Central memory CD4-positive, alpha-beta T cell (primary cell): ENCODE results near the gene SLC4A5.
"Not testable (repeated sequence)": the region's sequence is repeated elsewhere in the genome, so short reads cannot be mapped to it uniquely, and the experiment has no call there.

Experiments
- DNase-seq: peaks from one replicate; pipeline ENCODE4 v3.0.0; 2022

SLC4A5 gene

GRCh38 chr2:74226648-74227213 lies 116.5 kb downstream of the SLC4A5 start:
- no peak for DNase-seq

GRCh38 chr2:74225698-74226459 lies 117.3 kb downstream of the SLC4A5 start:
- DNase-seq = no peak

GRCh38 chr2:74223941-74224770 lies 119.1 kb downstream of the SLC4A5 start:
- no peak for DNase-seq

GRCh38 chr2:74222300-74222650 lies 120.9 kb downstream of the SLC4A5 start:
- no peak for DNase-seq

- DNase-seq = no peak
Observed at GRCh38 chr2:74221604-74222299, 121.5 kb downstream of the SLC4A5 start.

GRCh38 chr2:74221091-74221490 lies 122.1 kb downstream of the SLC4A5 start:
- DNase-seq = no peak

GRCh38 chr2:74219846-74220486 lies 123.2 kb downstream of the SLC4A5 start:
- no peak for DNase-seq

GRCh38 chr2:74216642-74217041 lies 126.6 kb downstream of the SLC4A5 start:
- DNase-seq = no peak

GRCh38 chr2:74215771-74216170 lies 127.4 kb downstream of the SLC4A5 start:
- not testable (repeated sequence) for DNase-seq

GRCh38 chr2:74212702-74213410 lies 130.4 kb downstream of the SLC4A5 start:
- DNase-seq = no peak

- peak; percentile 46 for DNase-seq
Observed at GRCh38 chr2:74206180-74206688, 137.0 kb downstream of the SLC4A5 start.

- peak; percentile 6 for DNase-seq
Observed at GRCh38 chr2:74205596-74205995, 137.6 kb downstream of the SLC4A5 start.

- no peak for DNase-seq
Observed at GRCh38 chr2:74205113-74205512, 138.1 kb downstream of the SLC4A5 start.

- DNase-seq = no peak
Observed at GRCh38 chr2:74204436-74204835, 138.8 kb downstream of the SLC4A5 start.

GRCh38 chr2:74201596-74201995 lies 141.6 kb downstream of the SLC4A5 start:
- DNase-seq = no peak

GRCh38 chr2:74201196-74201595 lies 142.0 kb downstream of the SLC4A5 start:
- DNase-seq = no peak

- no peak for DNase-seq
Observed at GRCh38 chr2:74199871-74200305, 143.3 kb downstream of the SLC4A5 start.

- DNase-seq = no peak
Observed at GRCh38 chr2:74199275-74199701, 143.9 kb downstream of the SLC4A5 start.

- DNase-seq = peak; percentile 84
Observed at GRCh38 chr2:74198461-74199274, 144.5 kb downstream of the SLC4A5 start, which contains the start of gene MTHFD2. Gene MTHFD2, plus strand, starts transcription at chr2:74198615. Its CDS starts 27 bp downstream, at chr2:74198642.

GRCh38 chr2:74198023-74198460 lies 145.2 kb downstream of the SLC4A5 start:
- DNase-seq = no peak
